MCF 10A (cell line): ENCODE results near the gene CHIT1. TPM values are rescaled to one million over a fixed set of nuclear protein-coding genes. Genes with fewer than 3 reads are reported as not detected.

ENCODE experiments used
- BruUV-seq: library from RNA; stranded (reverse); fragments of 400-500 nt; replicated peaks from 2 replicates; lab custom pipeline; 2021; lab: Mats Ljungman, UMichigan
- CTCF ChIA-PET: fragments of 300-600 bp; sonication (Branson Sonifier 250); formaldehyde crosslinking; extraction: SDS; loops from one replicate; lab custom pipeline; 2021; ENCODE audit warnings: antibody characterized with exemption, inconsistent platforms; lab: Yijun Ruan, JAX
- POLR2A ChIA-PET: fragments of 300-600, 350-650 bp; sonication (Branson Sonifier 250); formaldehyde crosslinking; extraction: SDS; loops from one replicate; lab custom pipeline; 2020; ENCODE audit warnings: antibody characterized with exemption, inconsistent platforms; lab: Yijun Ruan, JAX
- DNase-seq: peaks from one replicate; pipeline ENCODE4 v3.0.0-alpha.2; 2018; ENCODE audit not compliant: unreplicated experiment
- H3K27ac Mint-ChIP-seq: one replicate; pipeline ENCODE4 v1.8.0; 2022; ENCODE audit warnings: mild to moderate bottlenecking, low read depth, mixed read lengths; ENCODE audit not compliant: unreplicated experiment
- H3K27me3 Mint-ChIP-seq: one replicate; pipeline ENCODE4 v1.8.0; 2022; ENCODE audit warnings: mixed read lengths; ENCODE audit not compliant: insufficient read depth, unreplicated experiment
- H3K36me3 Mint-ChIP-seq: one replicate; pipeline ENCODE4 v1.8.0; 2022; ENCODE audit warnings: mild to moderate bottlenecking, moderate library complexity, mixed read lengths; ENCODE audit not compliant: insufficient read depth, unreplicated experiment
- H3K4me1 Mint-ChIP-seq: one replicate; pipeline ENCODE4 v1.8.0; 2022; ENCODE audit warnings: mixed read lengths; ENCODE audit not compliant: insufficient read depth, unreplicated experiment
- H3K4me3 Mint-ChIP-seq: one replicate; pipeline ENCODE4 v1.8.0; 2022; ENCODE audit warnings: mild to moderate bottlenecking, moderate library complexity, mixed read lengths; ENCODE audit not compliant: unreplicated experiment
- H3K9me3 Mint-ChIP-seq: one replicate; pipeline ENCODE4 v1.8.0; 2022; ENCODE audit warnings: mixed read lengths; ENCODE audit not compliant: unreplicated experiment
- CTCF ChIP-seq: fragments of 200-600 bp; IDR thresholded peaks from one replicate; pipeline ENCODE4 v1.8.0; 2022; ENCODE audit warnings: antibody characterized with exemption, mild to moderate bottlenecking; ENCODE audit not compliant: unreplicated experiment
- intact Hi-C: fragments of 100-400 bp; cut with micrococcal nuclease; formaldehyde crosslinking; loops from 2 replicates; pipeline ENCODE4 v1.14.1; 2022
- total RNA-seq: library from RNA; stranded (reverse); gene quantifications from 2 replicates; pipeline ENCODE4 v1.2.3, GENCODE V29; 2022

CHIT1 gene
- total RNA-seq, 1 experiment from 2014 or later = not detected

GRCh38 chr1:203199816-203200571 lies 29.5 kb downstream of the CHIT1 start:
- intact Hi-C loops = no loop called here
- TF ChIP-seq CTCF = no peak
- no peaks in the 10 kb centered on the region for H3K27me3 Mint-ChIP-seq
- peak; percentile 99 for DNase-seq
- ChIA-PET CTCF (interaction anchor here (0.5 to 8.0 kb wide), 18 partner anchors 12 to 160 kb away, joined by 3 to 62 read pairs (median 4); no protein-coding TSS in a partner anchor), POLR2A (interaction anchor here (0.7 to 2.1 kb wide), 9 partner anchors 9 to 160 kb away, joined by 3 to 10 read pairs (median 4); partner anchors contain the start of gene CHI3L1)
- peaks cover 6% of the 10 kb centered on the region for H3K9me3 Mint-ChIP-seq
- BruUV-seq = no TSS peak
- H3K36me3 Mint-ChIP-seq = no peaks in the 10 kb centered on the region
- H3K4me1 Mint-ChIP-seq = peaks cover 22% of the 10 kb centered on the region
- H3K27ac Mint-ChIP-seq = peak overlapping the region; percentile 7
- no peak overlapping the region for H3K4me3 Mint-ChIP-seq

GRCh38 chr1:203199481-203199815 lies 30.0 kb downstream of the CHIT1 start:
- POLR2A ChIA-PET = interaction anchor here (0.8 to 2.1 kb wide), 7 partner anchors 12 to 160 kb away, joined by 3 to 10 read pairs (median 3); partner anchors contain the start of gene CHI3L1
- intact Hi-C loops = no loop called here
- H3K27ac Mint-ChIP-seq = peak overlapping the region; percentile 7
- no TSS peak for BruUV-seq
- no peak for TF ChIP-seq CTCF
- H3K9me3 Mint-ChIP-seq = peaks cover 6% of the 10 kb centered on the region
- no peak overlapping the region for H3K4me3 Mint-ChIP-seq
- DNase-seq = no peak
- H3K36me3 Mint-ChIP-seq = no peaks in the 10 kb centered on the region
- CTCF ChIA-PET = interaction anchor here (0.6 to 8.0 kb wide), 13 partner anchors 12 to 159 kb away, joined by 3 to 62 read pairs (median 5); no protein-coding TSS in a partner anchor
- H3K27me3 Mint-ChIP-seq = no peaks in the 10 kb centered on the region
- peaks cover 22% of the 10 kb centered on the region for H3K4me1 Mint-ChIP-seq

DNA sequence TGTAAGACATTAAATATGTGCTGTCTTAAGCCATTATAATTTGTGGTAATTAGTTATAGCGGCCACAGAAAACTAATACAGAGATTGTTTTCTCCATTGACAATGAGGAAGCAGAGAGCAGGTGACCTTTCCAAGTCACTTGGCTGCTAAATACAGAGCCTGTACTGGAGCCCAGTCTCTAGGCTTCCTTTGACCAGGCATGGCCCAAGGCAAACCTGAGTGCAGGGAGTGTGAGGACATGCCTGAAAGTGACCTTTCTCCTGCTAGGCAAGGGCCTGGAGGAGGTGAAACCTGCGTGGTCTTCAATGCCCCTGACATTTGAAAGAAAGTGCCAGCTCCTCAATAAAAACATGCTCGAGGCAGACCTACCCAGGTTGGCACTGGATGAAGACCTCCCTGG lies 30.5 kb downstream of the CHIT1 start:
- H3K9me3 Mint-ChIP-seq = peaks cover 6% of the 10 kb centered on the region
- H3K4me3 Mint-ChIP-seq = no peak overlapping the region
- H3K27ac Mint-ChIP-seq = no peak overlapping the region
- no peak for TF ChIP-seq CTCF
- DNase-seq = no peak
- intact Hi-C loops = no loop called here
- no TSS peak for BruUV-seq
- H3K4me1 Mint-ChIP-seq = peaks cover 22% of the 10 kb centered on the region
- ChIA-PET POLR2A (interaction anchor here (1.1 to 2.1 kb wide), 4 partner anchors 12 to 159 kb away, joined by 3 to 10 read pairs (median 4); partner anchors contain the start of gene CHI3L1), CTCF (interaction anchor here (0.6 to 8.0 kb wide), 14 partner anchors 13 to 628 kb away, joined by 3 to 62 read pairs (median 5); partner anchors contain the start of gene ADORA1)
- no peaks in the 10 kb centered on the region for H3K36me3 Mint-ChIP-seq
- no peaks in the 10 kb centered on the region for H3K27me3 Mint-ChIP-seq

DNA sequence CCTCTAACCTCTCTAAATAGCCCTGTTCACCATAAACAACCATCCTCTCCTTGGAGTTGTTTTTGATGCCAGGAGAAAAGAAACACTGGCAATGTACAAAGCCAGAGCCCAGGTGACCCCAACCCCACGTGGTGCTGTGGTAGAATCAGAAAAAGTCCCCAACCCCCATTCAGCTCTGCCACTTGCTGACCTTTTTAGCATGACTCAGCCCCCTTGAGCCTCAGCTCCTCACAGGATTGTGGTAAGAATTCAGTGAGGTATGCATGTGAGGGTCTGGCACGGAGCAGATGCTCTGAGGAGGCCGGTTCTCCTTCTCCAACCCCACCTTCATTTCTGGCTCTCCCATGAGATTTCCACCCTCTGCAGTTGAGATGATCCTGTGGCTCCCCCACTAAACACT lies 31.8 kb downstream of the CHIT1 start:
- intact Hi-C loops = no loop called here
- no peak for TF ChIP-seq CTCF
- CTCF ChIA-PET = interaction anchor here (0.6 to 8.0 kb wide), 7 partner anchors 18 to 1665 kb away, joined by 3 to 62 read pairs (median 5); partner anchors contain the start of gene ADORA1

More for the DNA sequence above, 31.8 kb downstream of the CHIT1 start:
- DNase-seq = peak; percentile 64
- POLR2A ChIA-PET = no interaction called here
- Mint-ChIP-seq H3K4me3 (no peak overlapping the region), H3K27me3 (no peaks in the 10 kb centered on the region), H3K36me3 (no peaks in the 10 kb centered on the region), H3K9me3 (peaks cover 6% of the 10 kb centered on the region), H3K4me1 (peaks cover 16% of the 10 kb centered on the region), H3K27ac (no peak overlapping the region)
- BruUV-seq = no TSS peak
